IPS DF 19.7 (cell line): ENCODE data around the gene HBB.
"Not testable (repeated sequence)": the region's sequence is repeated elsewhere in the genome, so short reads cannot be mapped to it uniquely, and the experiment has no call there.

ENCODE experiments used
- DNase-seq: peaks from one replicate; pipeline ENCODE4 v3.0.0-alpha.2; 2013; ENCODE audit warnings: low read depth, low spot score

HBB gene

DNA sequence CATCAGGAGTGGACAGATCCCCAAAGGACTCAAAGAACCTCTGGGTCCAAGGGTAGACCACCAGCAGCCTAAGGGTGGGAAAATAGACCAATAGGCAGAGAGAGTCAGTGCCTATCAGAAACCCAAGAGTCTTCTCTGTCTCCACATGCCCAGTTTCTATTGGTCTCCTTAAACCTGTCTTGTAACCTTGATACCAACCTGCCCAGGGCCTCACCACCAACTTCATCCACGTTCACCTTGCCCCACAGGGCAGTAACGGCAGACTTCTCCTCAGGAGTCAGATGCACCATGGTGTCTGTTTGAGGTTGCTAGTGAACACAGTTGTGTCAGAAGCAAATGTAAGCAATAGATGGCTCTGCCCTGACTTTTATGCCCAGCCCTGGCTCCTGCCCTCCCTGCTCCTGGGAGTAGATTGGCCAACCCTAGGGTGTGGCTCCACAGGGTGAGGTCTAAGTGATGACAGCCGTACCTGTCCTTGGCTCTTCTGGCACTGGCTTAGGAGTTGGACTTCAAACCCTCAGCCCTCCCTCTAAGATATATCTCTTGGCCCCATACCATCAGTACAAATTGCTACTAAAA is at the start of gene HBB:
HBB (minus strand) TSS at position 340 of the 579 bp plus-strand sequence; CDS start at position 290, 50 bp downstream.
- no peak for DNase-seq

DNA sequence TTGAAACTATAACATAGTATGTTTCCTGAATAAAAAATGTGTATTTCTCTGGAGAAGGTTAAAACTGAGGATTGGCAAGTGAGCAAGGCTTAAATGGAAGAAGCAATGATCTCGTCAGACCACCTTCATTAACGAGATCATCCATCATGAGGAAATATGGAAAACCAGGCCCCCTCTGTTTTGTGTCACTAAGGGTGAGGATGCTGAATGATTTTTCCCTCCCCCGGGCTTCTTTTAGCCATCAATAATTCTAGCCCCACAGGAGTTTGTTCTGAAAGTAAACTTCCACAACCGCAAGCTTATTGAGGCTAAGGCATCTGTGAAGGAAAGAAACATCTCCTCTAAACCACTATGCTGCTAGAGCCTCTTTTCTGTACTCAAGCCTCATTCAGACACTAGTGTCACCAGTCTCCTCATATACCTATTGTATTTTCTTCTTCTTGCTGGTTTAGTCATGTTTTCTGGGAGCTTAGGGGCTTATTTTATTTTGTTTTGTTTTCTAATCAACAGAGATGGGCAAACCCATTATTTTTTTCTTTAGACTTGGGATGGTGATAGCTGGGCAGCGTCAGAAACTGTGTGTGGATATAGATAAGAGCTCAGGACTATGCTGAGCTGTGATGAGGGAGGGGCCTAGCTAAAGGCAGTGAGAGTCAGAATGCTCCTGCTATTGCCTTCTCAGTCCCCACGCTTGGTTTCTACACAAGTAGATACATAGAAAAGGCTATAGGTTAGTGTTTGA is 48.7 kb upstream of the HBB start:
- no peak for DNase-seq

DNA sequence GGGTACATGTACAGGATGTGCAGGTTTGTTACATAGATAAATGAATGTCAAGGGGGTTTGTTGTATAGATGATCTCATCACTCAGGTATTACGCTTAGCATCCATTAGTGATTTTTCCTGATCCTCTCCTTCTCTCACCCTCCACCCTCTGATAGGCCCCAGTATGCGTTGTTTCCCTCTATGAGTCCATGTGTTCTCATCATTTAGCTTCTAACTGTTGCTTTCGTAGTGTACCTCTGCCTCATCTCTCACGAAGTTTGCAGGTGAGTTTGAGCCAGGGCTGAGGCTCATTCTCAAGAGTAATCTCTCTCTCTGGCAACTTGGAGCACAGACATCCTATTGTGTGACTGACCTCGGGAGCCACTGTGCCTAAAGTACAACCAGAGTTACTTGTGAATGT is 47.5 kb upstream of the HBB start:
- DNase-seq = no peak

- DNase-seq = no peak
Measured at GRCh38 chr11:5272395-5273017, 45.6 kb upstream of the HBB start.

DNA sequence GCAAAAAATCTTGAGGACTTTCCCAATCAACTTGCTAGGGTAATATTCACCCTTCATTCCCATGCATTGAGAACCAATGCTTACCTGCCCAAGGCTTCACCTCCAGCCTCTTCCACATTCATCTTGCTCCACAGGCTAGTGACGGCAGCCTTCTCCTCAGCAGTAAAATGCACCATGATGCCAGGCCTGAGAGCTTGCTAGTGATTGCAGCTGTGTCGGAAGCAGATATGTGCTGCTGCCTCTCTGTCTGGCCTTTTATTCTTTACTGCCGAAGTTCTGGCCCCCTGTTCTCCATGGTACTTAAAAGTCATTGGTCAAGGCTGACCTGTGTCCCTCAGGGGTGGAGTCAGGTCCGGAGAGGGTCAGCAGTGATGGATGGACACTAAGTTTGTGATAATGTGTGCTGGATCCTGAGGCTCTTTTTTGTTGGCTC is 42.9 kb upstream of the HBB start, which contains the start of gene HBE1:
HBE1 (minus strand) TSS at position 231 of the 433 bp plus-strand sequence; CDS start at position 176, 55 bp downstream.
- no peak for DNase-seq

DNA sequence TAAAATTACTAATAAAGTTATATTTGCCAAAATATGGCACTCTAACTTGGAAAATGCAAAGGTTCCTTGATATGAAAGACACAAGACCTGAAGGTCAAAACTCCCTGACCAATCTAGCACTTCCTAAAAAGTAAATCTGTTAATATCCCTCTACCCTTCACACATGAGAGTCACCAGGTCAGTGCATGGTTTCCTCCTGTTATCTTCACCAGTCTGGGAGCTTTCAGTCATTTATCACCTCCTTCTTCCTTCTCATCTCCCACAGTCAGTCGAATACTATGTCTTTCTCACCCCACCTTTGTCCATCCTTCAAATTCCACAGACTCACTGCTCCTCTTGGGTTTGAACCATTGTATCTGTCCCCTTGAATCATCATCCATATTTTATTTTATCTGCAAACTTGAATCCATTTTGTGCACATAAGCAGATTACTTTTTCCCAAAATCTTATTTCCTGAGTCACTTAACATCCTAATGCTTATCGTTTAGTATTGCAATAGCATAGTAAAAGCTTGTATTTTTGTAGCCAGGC is 40.2 kb upstream of the HBB start:
- DNase-seq = no peak

DNA sequence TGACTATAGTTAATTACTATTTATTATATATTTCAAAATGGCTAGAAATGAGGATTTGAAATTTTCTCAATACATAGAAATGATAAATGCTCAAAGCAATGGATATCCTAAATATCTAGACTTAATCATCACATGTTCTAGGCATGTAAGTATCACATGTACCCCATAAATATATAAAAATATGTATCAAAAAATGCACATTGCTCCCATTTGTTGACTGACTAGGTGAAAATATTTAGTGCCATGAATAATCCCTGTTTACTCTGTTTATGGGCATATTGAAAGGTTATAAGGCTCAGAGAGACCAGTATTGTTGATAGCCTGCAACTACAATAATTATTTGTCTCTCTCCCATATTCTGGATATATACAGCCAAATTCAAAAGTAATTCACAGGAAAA is 39.7 kb upstream of the HBB start:
- no peak for DNase-seq

DNA sequence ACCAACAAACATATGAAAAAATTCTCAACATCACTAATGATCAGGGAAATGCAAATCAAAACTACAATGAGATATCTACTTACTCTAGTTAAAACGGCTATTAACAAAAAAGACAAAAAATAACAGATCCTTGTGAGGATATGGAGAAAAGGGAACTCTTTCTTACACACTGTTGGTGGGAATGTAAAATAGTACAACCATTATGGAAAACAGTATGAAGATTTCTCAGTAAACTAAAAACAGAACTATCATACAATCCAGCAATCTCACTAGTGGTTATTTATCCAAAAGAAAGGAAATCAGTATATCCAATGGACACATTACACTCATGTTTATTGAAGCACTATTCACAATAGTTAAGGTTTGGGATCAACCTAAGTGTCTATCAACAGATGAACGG is 39.0 kb upstream of the HBB start:
- no peak for DNase-seq

GRCh38 chr11:5258543-5259262 is 31.8 kb upstream of the HBB start:
- DNase-seq = peak; percentile 28

DNA sequence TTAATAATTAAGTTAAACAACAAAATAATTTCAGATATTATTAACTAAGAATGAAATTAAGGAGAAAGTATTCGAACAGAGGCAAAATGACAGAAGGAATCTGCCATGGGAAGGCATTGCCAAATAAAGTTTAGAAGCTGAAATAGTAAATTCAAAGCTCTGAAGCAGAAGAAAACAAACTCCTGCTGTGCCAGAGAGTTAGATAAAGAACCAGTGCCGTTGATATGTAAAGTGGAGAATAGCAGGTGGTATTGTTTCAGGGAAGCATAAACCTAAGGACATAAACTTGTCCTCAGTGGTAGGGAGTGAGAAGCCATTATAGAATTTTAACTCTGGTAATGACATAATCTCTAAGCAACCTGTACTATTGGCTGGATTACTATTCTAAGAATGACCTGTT is 30.4 kb upstream of the HBB start:
- DNase-seq = peak; percentile 60

- DNase-seq = not testable (repeated sequence)
Measured at GRCh38 chr11:5254646-5255413, 28.0 kb upstream of the HBB start, which contains the start of gene HBG2. TSS of gene HBG2 (minus strand) at chr11:5254781. CDS start at chr11:5254728, 53 bp downstream.

DNA sequence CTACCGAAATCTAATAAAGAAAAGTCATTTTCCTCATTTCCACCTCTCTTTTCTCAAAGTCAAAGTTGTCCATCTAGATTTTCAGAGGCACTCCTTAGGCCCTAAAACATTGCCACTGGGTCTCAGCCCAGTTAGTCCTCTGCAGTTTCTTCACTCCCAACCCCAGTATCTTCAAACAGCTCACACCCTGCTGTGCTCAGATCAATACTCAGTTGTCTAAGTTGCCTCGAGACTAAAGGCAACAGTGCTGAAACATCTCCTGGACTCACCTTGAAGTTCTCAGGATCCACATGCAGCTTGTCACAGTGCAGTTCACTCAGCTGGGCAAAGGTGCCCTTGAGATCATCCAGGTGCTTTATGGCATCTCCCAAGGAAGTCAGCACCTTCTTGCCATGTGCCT is 27.2 kb upstream of the HBB start:
- not testable (repeated sequence) for DNase-seq

GRCh38 chr11:5253440-5253839 is 26.6 kb upstream of the HBB start:
- DNase-seq = not testable (repeated sequence)

GRCh38 chr11:5252919-5253265 is 26.0 kb upstream of the HBB start:
- no peak for DNase-seq

GRCh38 chr11:5252192-5252918 is 25.5 kb upstream of the HBB start:
- DNase-seq = no peak

DNA sequence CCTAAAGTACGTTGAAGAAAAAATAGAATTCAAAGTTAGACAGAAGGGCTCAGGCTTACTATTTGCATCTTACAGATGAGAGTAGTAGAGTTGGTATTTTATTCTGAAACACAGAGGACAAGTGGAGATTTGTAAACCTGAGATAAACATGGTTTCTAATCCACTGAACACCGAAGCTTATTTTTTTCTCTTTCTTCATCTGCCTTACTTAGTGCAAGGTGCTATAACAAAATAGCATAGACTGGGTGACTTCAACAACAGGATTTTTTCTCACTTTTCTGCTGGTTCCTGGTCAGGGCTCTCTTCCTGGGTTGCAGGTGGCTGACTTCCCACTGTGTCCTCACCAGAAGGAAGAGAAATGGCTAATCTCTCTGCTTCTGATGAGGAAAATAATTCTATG is 24.9 kb upstream of the HBB start:
- no peak for DNase-seq

GRCh38 chr11:5250543-5251204 is 23.8 kb upstream of the HBB start:
- no peak for DNase-seq

- DNase-seq = not testable (repeated sequence)
Measured at GRCh38 chr11:5249807-5250396, 23.0 kb upstream of the HBB start, which contains the start of gene HBG1. TSS of gene HBG1 (minus strand) at chr11:5249857. CDS start at chr11:5249804, 53 bp downstream.

- not testable (repeated sequence) for DNase-seq
Measured at GRCh38 chr11:5248498-5248897, 21.6 kb upstream of the HBB start.
